SK-N-MC (cell line): ENCODE data around the gene GSG1L.

Source experiments
- DNase-seq: peaks from one replicate; pipeline ENCODE4 v3.0.0-alpha.2; 2011; ENCODE audit warnings: low read depth, low spot score
- H3K27ac ChIP-seq: fragments of 200-600 bp; sonication (generic); 2 replicates; pipeline ENCODE4 v1.5.1; 2016; ENCODE audit warnings: mixed run types
- H3K36me3 ChIP-seq: fragments of 200-600 bp; sonication (generic); 2 replicates; pipeline ENCODE4 v1.6.1; 2017; ENCODE audit warnings: antibody characterized with exemption, low read length, mixed read lengths; ENCODE audit not compliant: insufficient read depth
- H3K4me3 ChIP-seq: fragments of 200-600 bp; sonication (generic); 2 replicates; pipeline ENCODE4 v1.5.1; 2016
- H3K9ac ChIP-seq: fragments of 200-600 bp; sonication (generic); 2 replicates; pipeline ENCODE4 v1.8.0; 2017; ENCODE audit warnings: mixed run types, mixed read lengths; ENCODE audit not compliant: insufficient read length
- H3K9me3 ChIP-seq: fragments of 200-600 bp; sonication (generic); 2 replicates; pipeline ENCODE4 v1.6.1; 2017; ENCODE audit warnings: low read depth, mild to moderate bottlenecking, antibody characterized with exemption, low read length, moderate library complexity, mixed read lengths
- EZH2 ChIP-seq: fragments of 200-600 bp; sonication (generic); IDR thresholded peaks from one replicate; pipeline ENCODE4 v1.6.1; 2017; ENCODE audit warnings: antibody characterized with exemption
- FOXP2 ChIP-seq: optimal IDR thresholded peaks from 2 replicates; pipeline ENCODE3; 2011; ENCODE audit warnings: mild to moderate bottlenecking, moderate library complexity; ENCODE audit not compliant: insufficient read depth; ENCODE audit errors: extremely low read length, control extremely low read depth
- POLR2AphosphoS5 ChIP-seq: IDR thresholded peaks from 2 replicates; pipeline ENCODE4 v1.6.1; 2012; ENCODE audit warnings: mild to moderate bottlenecking, low read depth, low read length, borderline replicate concordance

The GSG1L gene

DNA sequence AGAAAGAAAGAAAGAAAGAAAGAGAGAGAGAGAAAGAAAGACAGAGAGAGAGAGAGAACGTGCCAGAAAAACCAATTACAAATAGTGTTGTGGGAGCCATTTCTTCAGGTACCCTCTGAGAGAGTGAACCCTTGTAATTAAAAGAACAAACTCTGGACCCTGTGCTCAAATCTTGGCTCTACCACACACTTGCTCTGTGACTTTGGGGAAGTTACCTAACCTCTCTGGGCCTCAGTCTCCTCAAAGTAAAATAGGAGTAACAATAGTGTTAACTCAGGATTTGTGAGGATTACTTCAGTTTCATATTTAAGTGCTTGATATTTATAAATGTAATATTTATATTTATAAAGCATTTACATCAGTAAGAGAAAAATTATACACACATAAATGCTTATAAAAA lies 139.8 kb downstream of the GSG1L start:
- no peak for TF ChIP-seq POLR2AphosphoS5
- no peak for TF ChIP-seq FOXP2
- TF ChIP-seq EZH2 = no peak
- no peak overlapping the region for H3K9ac ChIP-seq
- no peak for DNase-seq
- H3K4me3 ChIP-seq = no peak overlapping the region
- H3K36me3 ChIP-seq = no peaks in the 10 kb centered on the region
- H3K9me3 ChIP-seq = no peaks in the 10 kb centered on the region
- no peak overlapping the region for H3K27ac ChIP-seq

DNA sequence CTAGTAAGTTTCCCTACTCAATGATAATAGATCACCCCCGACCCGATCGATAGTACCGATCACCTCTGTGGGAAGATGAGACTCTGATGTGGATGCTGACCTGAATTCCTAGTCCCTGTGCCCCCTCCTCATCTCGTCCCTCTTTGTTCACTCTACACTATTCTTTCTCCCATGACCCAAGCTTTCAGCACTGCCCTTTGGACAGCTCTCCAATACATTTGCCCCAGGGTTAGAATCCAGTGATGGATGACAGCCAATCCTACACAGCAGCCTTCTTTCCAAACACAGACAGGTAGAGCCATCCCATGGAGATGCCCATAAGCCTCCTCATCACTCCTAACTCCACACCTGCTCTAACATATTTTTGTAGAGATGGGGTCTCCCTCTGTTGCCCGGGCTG lies 141.1 kb downstream of the GSG1L start:
- no peaks in the 10 kb centered on the region for H3K9me3 ChIP-seq
- no peak for DNase-seq
- no peaks in the 10 kb centered on the region for H3K36me3 ChIP-seq
- TF ChIP-seq FOXP2 = no peak
- no peak for TF ChIP-seq POLR2AphosphoS5
- TF ChIP-seq EZH2 = no peak
- H3K27ac ChIP-seq = no peak overlapping the region
- H3K9ac ChIP-seq = no peak overlapping the region
- no peak overlapping the region for H3K4me3 ChIP-seq

DNA sequence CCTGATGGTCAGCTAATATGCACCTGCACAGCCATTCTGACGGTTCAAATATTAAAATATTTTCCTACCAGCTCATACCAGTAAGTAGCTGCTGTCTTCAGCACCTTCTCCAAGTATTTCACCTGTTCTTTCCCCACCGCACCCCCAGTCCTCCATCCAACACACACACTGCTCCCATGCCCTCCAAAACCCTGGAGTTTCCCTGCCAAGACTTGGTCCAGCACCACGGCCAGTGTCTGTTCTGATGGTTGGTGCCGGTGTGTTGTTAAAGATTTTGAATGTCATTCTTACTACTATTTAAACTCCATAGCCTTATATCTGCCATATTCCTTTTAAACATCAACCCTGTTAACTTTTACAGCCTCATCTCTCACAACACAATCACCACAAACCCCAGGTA lies 142.4 kb downstream of the GSG1L start:
- H3K36me3 ChIP-seq = no peaks in the 10 kb centered on the region
- DNase-seq = no peak
- no peak overlapping the region for H3K27ac ChIP-seq
- TF ChIP-seq FOXP2 = no peak
- TF ChIP-seq POLR2AphosphoS5 = no peak
- no peaks in the 10 kb centered on the region for H3K9me3 ChIP-seq
- H3K4me3 ChIP-seq = no peak overlapping the region
- H3K9ac ChIP-seq = no peak overlapping the region

GRCh38 chr16:27920391-27920891 lies 143.1 kb downstream of the GSG1L start:
- no peaks in the 10 kb centered on the region for H3K36me3 ChIP-seq
- H3K27ac ChIP-seq = no peak overlapping the region
- DNase-seq = no peak
- no peak overlapping the region for H3K9ac ChIP-seq
- TF ChIP-seq FOXP2 = no peak
- no peak for TF ChIP-seq POLR2AphosphoS5
- TF ChIP-seq EZH2 = no peak
- no peaks in the 10 kb centered on the region for H3K9me3 ChIP-seq
- no peak overlapping the region for H3K4me3 ChIP-seq

- no peak for DNase-seq
Measured at GRCh38 chr16:27918755-27919154, 144.8 kb downstream of the GSG1L start.

DNA sequence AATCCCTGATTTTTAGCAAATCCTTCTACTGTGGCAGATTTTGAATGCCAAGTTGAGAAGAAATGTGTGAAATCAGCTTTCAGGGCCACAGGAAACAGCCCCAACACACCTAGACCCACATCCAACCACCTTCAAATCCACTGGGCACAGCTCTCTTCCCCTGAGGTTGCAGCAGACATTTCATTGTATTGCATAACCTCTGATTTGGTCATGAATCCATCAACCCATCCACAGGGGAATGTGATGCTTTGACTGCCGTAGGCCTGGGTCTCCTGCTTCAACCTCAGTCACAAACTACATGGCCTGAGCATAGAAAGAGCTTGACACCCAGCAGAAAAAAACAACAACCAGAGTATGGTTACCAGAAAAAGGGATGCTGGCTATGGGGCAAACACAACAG lies 145.6 kb downstream of the GSG1L start:
- Histone ChIP-seq H3K4me3 (no peak overlapping the region), H3K9ac (no peak overlapping the region), H3K9me3 (no peaks in the 10 kb centered on the region), H3K36me3 (no peaks in the 10 kb centered on the region), H3K27ac (no peak overlapping the region)
- TF ChIP-seq EZH2 = no peak
- TF ChIP-seq FOXP2 = no peak
- no peak for TF ChIP-seq POLR2AphosphoS5
- DNase-seq = no peak

More at GRCh38 chr16:27918755-27919154, 144.8 kb downstream of the GSG1L start:
- Histone ChIP-seq H3K9me3 (no peaks in the 10 kb centered on the region), H3K9ac (no peak overlapping the region), H3K4me3 (no peak overlapping the region), H3K36me3 (no peaks in the 10 kb centered on the region), H3K27ac (no peak overlapping the region)
- TF ChIP-seq POLR2AphosphoS5 (no peak), FOXP2 (no peak), EZH2 (no peak)

GRCh38 chr16:27911486-27911885 lies 152.0 kb downstream of the GSG1L start:
- no peaks in the 10 kb centered on the region for H3K36me3 ChIP-seq
- no peak overlapping the region for H3K9ac ChIP-seq
- H3K27ac ChIP-seq = no peak overlapping the region
- no peaks in the 10 kb centered on the region for H3K9me3 ChIP-seq
- no peak for DNase-seq
- no peak overlapping the region for H3K4me3 ChIP-seq
- TF ChIP-seq EZH2 (no peak), FOXP2 (no peak), POLR2AphosphoS5 (no peak)

- TF ChIP-seq EZH2 (no peak), POLR2AphosphoS5 (no peak), FOXP2 (no peak)
- DNase-seq = no peak
- H3K4me3 ChIP-seq = no peak overlapping the region
Measured at GRCh38 chr16:27907457-27907972, 156.0 kb downstream of the GSG1L start.

GRCh38 chr16:27906883-27907282 lies 156.6 kb downstream of the GSG1L start:
- H3K9ac ChIP-seq = no peak overlapping the region
- no peak overlapping the region for H3K27ac ChIP-seq
- TF ChIP-seq FOXP2 (no peak), POLR2AphosphoS5 (no peak), EZH2 (no peak)
- H3K9me3 ChIP-seq = no peaks in the 10 kb centered on the region
- no peak for DNase-seq
- H3K4me3 ChIP-seq = no peak overlapping the region
- no peaks in the 10 kb centered on the region for H3K36me3 ChIP-seq

More at GRCh38 chr16:27907457-27907972, 156.0 kb downstream of the GSG1L start:
- Histone ChIP-seq H3K9ac (no peak overlapping the region), H3K36me3 (no peaks in the 10 kb centered on the region), H3K27ac (no peak overlapping the region), H3K9me3 (no peaks in the 10 kb centered on the region)
